IPS-NIHi11 (cell line): Measurements from ENCODE around the gene HAUS6.
"Not testable (repeated sequence)": the region's sequence is repeated elsewhere in the genome, so short reads cannot be mapped to it uniquely, and the experiment has no call there.

Source experiments
- DNase-seq: peaks from one replicate; pipeline ENCODE4 v3.0.0; 2012; ENCODE audit warnings: mixed read lengths, low spot score

The HAUS6 gene

GRCh38 chr9:19036611-19037010 lies 66.1 kb downstream of the HAUS6 start:
- no peak for DNase-seq

- DNase-seq = no peak
These were observed 69.7 kb downstream of the HAUS6 start, which contains the start of gene SAXO1 for GRCh38 chr9:19033015-19033414. Gene SAXO1 (minus strand): TSS chr9:19033209. CDS start chr9:19032908, 301 bp downstream.

GRCh38 chr9:19032406-19032805 lies 70.3 kb downstream of the HAUS6 start:
- DNase-seq = no peak

GRCh38 chr9:19030899-19031298 lies 71.8 kb downstream of the HAUS6 start:
- DNase-seq = no peak

GRCh38 chr9:19028835-19029451 lies 73.8 kb downstream of the HAUS6 start:
- DNase-seq = peak; percentile 84

GRCh38 chr9:19027825-19028224 lies 74.9 kb downstream of the HAUS6 start:
- no peak for DNase-seq

GRCh38 chr9:19026375-19026774 lies 76.3 kb downstream of the HAUS6 start:
- no peak for DNase-seq

GRCh38 chr9:19023078-19023477 lies 79.6 kb downstream of the HAUS6 start:
- DNase-seq = no peak

- no peak for DNase-seq
These were observed 80.5 kb downstream of the HAUS6 start for GRCh38 chr9:19022206-19022605.

- DNase-seq = not testable (repeated sequence)
These were observed 81.1 kb downstream of the HAUS6 start for GRCh38 chr9:19021649-19022048.

GRCh38 chr9:19020886-19021455 lies 81.7 kb downstream of the HAUS6 start:
- no peak for DNase-seq

GRCh38 chr9:19018201-19018600 lies 84.5 kb downstream of the HAUS6 start:
- DNase-seq = no peak

GRCh38 chr9:19009391-19009965 lies 93.2 kb downstream of the HAUS6 start:
- no peak for DNase-seq
